Activated B cell treated with CpG ODN at 0.5 μM for 24 hours (primary cell): ENCODE measurements around the gene FBH1. TPM values are rescaled to one million over a fixed set of nuclear protein-coding genes. Genes with fewer than 3 reads are reported as not detected.

Experiments
- ATAC-seq: fragments of 200-7000 bp; cut with Tn5 transposase; one replicate; pipeline ENCODE4 v1.10.0; 2021; ENCODE audit warnings: low read depth, mild to moderate bottlenecking, moderate library complexity
- CTCF ChIA-PET: fragments of 350-600 bp; sonication (Branson Sonifier 250); formaldehyde crosslinking; loops from one replicate; lab custom pipeline; 2021; ENCODE audit warnings: antibody characterized with exemption; lab: Charles Lee
- POLR2A ChIA-PET: fragments of 350-600 bp; sonication (Branson Sonifier 250); formaldehyde crosslinking; loops from one replicate; lab custom pipeline; 2021; ENCODE audit warnings: antibody characterized with exemption; lab: Charles Lee
- DNase-seq: peaks from one replicate; pipeline ENCODE4 v3.0.0; 2022
- H3K27ac Mint-ChIP-seq: one replicate; pipeline ENCODE4 v1.8.0; 2020; ENCODE audit warnings: mixed read lengths
- H3K27me3 Mint-ChIP-seq: one replicate; pipeline ENCODE4 v1.8.0; 2021; ENCODE audit warnings: mixed read lengths
- H3K36me3 Mint-ChIP-seq: one replicate; pipeline ENCODE4 v1.8.0; 2021; ENCODE audit warnings: low read depth, mixed read lengths
- H3K4me1 Mint-ChIP-seq: one replicate; pipeline ENCODE4 v1.8.0; 2021; ENCODE audit warnings: mixed read lengths
- H3K4me3 Mint-ChIP-seq: one replicate; pipeline ENCODE4 v1.8.0; 2020; ENCODE audit warnings: mild to moderate bottlenecking, mixed read lengths
- H3K9me3 Mint-ChIP-seq: one replicate; pipeline ENCODE4 v1.8.0; 2020; ENCODE audit warnings: mixed read lengths
- CTCF ChIP-seq: fragments of 200-600 bp; IDR thresholded peaks from one replicate; pipeline ENCODE4 v1.8.0; 2022; ENCODE audit warnings: antibody characterized with exemption, mild to moderate bottlenecking
- intact Hi-C: fragments of 100-400 bp; cut with micrococcal nuclease; formaldehyde crosslinking; loops from one replicate; pipeline ENCODE4 v1.15.1; 2024
- total RNA-seq: library from RNA; stranded (reverse); gene quantifications from 2 replicates; pipeline ENCODE4 v1.2.3, GENCODE V29; 2022

The FBH1 gene
- total RNA-seq, 1 donor from 2014 or later: 65.5 TPM

GRCh38 chr10:5888843-5889623, 1.0 kb upstream of the FBH1 start:
- CTCF ChIA-PET: interaction anchor here (0.8 to 1.6 kb wide), 7 partner anchors 15 to 447 kb away, joined by 3 to 4 read pairs (median 3); no protein-coding TSS in a partner anchor
- Mint-ChIP-seq H3K36me3 (peaks cover 36% of the 10 kb centered on the region), H3K4me3 (peak overlapping the region; percentile 87), H3K4me1 (peaks cover 52% of the 10 kb centered on the region), H3K27ac (peak overlapping the region; percentile 67), H3K9me3 (no peaks in the 10 kb centered on the region), H3K27me3 (no peaks in the 10 kb centered on the region)
- POLR2A ChIA-PET: interaction anchor here (0.6 to 7.1 kb wide), 24 partner anchors 8 to 201 kb away, joined by 3 to 173 read pairs (median 4); partner anchors contain the start of genes GDI2 and IL2RA
- peak; percentile 23 for ATAC-seq
- peak; percentile 58 for DNase-seq
- intact Hi-C loops: loop anchor here (1.0 to 2.0 kb wide), 6 partner anchors 36 to 205 kb away; partner anchors contain the start of genes GDI2, RBM17 and TASOR2
- TF ChIP-seq CTCF: no peak

- ATAC-seq (no peak), DNase-seq (no peak)
- H3K9me3 Mint-ChIP-seq: no peaks in the 10 kb centered on the region
- ChIA-PET POLR2A (interaction anchor here (0.5 to 7.1 kb wide), 29 partner anchors 10 to 458 kb away, joined by 3 to 173 read pairs (median 4); partner anchors contain the start of genes GDI2 and IL2RA), CTCF (interaction anchor here (0.6 to 1.3 kb wide), 8 partner anchors 16 to 1843 kb away, joined by 3 to 8 read pairs (median 4); partner anchors contain the start of gene GDI2)
- H3K27ac Mint-ChIP-seq: peak overlapping the region; percentile 59
- intact Hi-C loops: loop anchor here (1.0 kb wide), 1 partner anchor 313 kb away; no protein-coding TSS in a partner anchor
- peaks cover 39% of the 10 kb centered on the region for H3K36me3 Mint-ChIP-seq
- TF ChIP-seq CTCF: no peak
- H3K27me3 Mint-ChIP-seq: no peaks in the 10 kb centered on the region
- peak overlapping the region; percentile 86 for H3K4me3 Mint-ChIP-seq
- H3K4me1 Mint-ChIP-seq: peaks cover 66% of the 10 kb centered on the region
Measured at GRCh38 chr10:5890452-5890915, 441 bp downstream of the FBH1 start.

- ATAC-seq (no peak), DNase-seq (no peak)
- intact Hi-C loops: no loop called here
- Mint-ChIP-seq H3K4me3 (peak overlapping the region; percentile 86), H3K9me3 (no peaks in the 10 kb centered on the region), H3K4me1 (peaks cover 68% of the 10 kb centered on the region), H3K27me3 (no peaks in the 10 kb centered on the region), H3K36me3 (peaks cover 38% of the 10 kb centered on the region), H3K27ac (peak overlapping the region; percentile 59)
- no peak for TF ChIP-seq CTCF
- ChIA-PET POLR2A (interaction anchor here (1.5 to 7.1 kb wide), 7 partner anchors 17 to 195 kb away, joined by 4 to 173 read pairs (median 13); partner anchors contain the start of gene GDI2), CTCF (interaction anchor here (0.6 to 1.2 kb wide), 2 partner anchors 87 to 1844 kb away, joined by 3 read pairs; no protein-coding TSS in a partner anchor)
Measured at GRCh38 chr10:5891009-5891408, 966 bp downstream of the FBH1 start.

- intact Hi-C loops: no loop called here
- ATAC-seq: no peak
- no peak for TF ChIP-seq CTCF
- peak overlapping the region; percentile 33 for H3K4me3 Mint-ChIP-seq
- DNase-seq: no peak
- peaks cover 71% of the 10 kb centered on the region for H3K4me1 Mint-ChIP-seq
- H3K27ac Mint-ChIP-seq: no peak overlapping the region
- CTCF ChIA-PET: no interaction called here
- H3K27me3 Mint-ChIP-seq: no peaks in the 10 kb centered on the region
- peaks cover 37% of the 10 kb centered on the region for H3K36me3 Mint-ChIP-seq
- no peaks in the 10 kb centered on the region for H3K9me3 Mint-ChIP-seq
- POLR2A ChIA-PET: interaction anchor here (7.1 kb wide), 1 partner anchor 82 kb away, joined by 173 read pairs; the partner anchor contains the start of gene GDI2
Measured at GRCh38 chr10:5892007-5892406, 2.0 kb downstream of the FBH1 start.
